ENCODE data around the gene SNX4. TPM values are rescaled to one million over a fixed set of nuclear protein-coding genes. Genes with fewer than 3 reads are reported as not detected.
A peak's percentile ranks its signal among the peaks of the same experiment; 100 is the strongest.

Gene SNX4
- total RNA-seq, 1 experiment from 2014 or later, result 17.6 TPM

DNA sequence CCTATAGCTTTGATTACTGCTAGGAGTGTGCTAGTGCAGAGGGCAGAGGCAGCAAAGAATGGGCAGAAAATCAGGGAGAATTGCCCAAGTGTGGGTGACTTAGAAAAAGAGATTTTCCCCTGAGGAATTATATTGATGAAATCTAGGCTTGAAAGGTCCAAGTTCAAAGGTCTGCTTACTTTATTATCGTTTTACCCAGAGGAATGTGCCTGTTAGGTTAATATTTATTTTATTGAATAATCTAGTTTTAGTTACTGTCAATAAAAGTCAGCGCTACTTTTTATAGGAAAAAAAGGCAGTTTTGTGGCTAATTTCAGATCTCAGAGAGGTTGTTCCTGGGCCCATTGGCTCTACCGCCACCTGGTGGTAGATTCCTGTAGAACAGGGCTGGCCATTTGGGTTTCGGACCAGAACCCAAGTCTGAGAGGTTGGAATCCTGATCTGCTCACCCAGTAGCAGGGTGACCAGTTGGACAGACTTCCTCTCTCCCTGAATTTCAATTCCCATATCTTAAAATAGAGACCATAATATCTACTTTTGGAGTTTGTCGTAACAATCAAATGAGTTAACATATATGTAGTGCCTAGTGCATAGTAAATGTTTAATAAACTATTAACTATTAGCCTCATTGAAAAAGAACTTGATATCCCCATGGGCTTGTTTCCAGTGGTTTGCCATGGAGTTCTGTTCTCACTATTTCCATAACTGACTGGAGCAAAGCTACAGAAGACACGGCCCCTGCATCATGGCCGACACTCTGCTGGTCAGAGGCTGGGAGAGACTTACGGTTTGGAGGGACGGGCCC lies 82.2 kb downstream of the SNX4 start:
- no TSS peak for BruUV-seq (replicated peaks)
- no peaks in the 10 kb centered on the region for H3K9me2 ChIP-seq (replicated peaks; ENCODE audit: low read length)
- H4K20me1 ChIP-seq (ENCODE audit: low read length), result no peaks in the 10 kb centered on the region
- no peaks in the 10 kb centered on the region for H3K36me3 ChIP-seq (ENCODE audit: low read depth, low read length)
- ChIA-PET POLR2A (ENCODE audit: unreplicated experiment) (no interaction called here), CTCF (no interaction called here)
- H3K4me2 ChIP-seq (ENCODE audit: low read length), result no peak overlapping the region
- H3K27me3 ChIP-seq (ENCODE audit: low read length), result no peaks in the 10 kb centered on the region
- no peak overlapping the region for H2AFZ ChIP-seq (ENCODE audit: low read length)
- H3K9me3 ChIP-seq (ENCODE audit: low read length), result no peaks in the 10 kb centered on the region
- intact Hi-C loops (cut with micrococcal nuclease), result loop anchor here (1.0 to 10.0 kb wide), 4 partner anchors 288 to 513 kb away; partner anchors contain the start of gene HEG1
- no peaks in the 10 kb centered on the region for H3F3A ChIP-seq (ENCODE audit: low read length, unreplicated experiment)
- DNase-seq (peak; percentile 61), ATAC-seq (peak; percentile 27; the same call in 1 of the 2 replicates)
- H3K4me3 ChIP-seq (ENCODE audit: low read length), result no peak overlapping the region
- no peak overlapping the region for H3K9ac ChIP-seq (ENCODE audit: low read length)
- TF ChIP-seq EZH2phosphoT487 (IDR thresholded peaks at IDR 0.05; ENCODE audit: borderline replicate concordance, low read length) (no peak), CTCF (conservative IDR thresholded peaks at IDR 0.05; ENCODE audit: low read depth, low read length) (peak; percentile 89)
- H3K4me1 ChIP-seq (ENCODE audit: insufficient read depth, low read length), result peaks cover 14% of the 10 kb centered on the region
- H3K27ac ChIP-seq (ENCODE audit: low read length), result no peak overlapping the region
- no peaks in the 10 kb centered on the region for H3K79me2 ChIP-seq (ENCODE audit: low read length)

GRCh38 chr3:125436921-125437320 lies 83.1 kb downstream of the SNX4 start:
- no peak for ATAC-seq
- Histone ChIP-seq H3K79me2 (ENCODE audit: low read length) (no peaks in the 10 kb centered on the region), H3K4me1 (ENCODE audit: insufficient read depth, low read length) (peaks cover 20% of the 10 kb centered on the region), H4K20me1 (ENCODE audit: low read length) (no peaks in the 10 kb centered on the region), H3K27ac (ENCODE audit: low read length) (no peak overlapping the region), H3K9ac (ENCODE audit: low read length) (no peak overlapping the region), H3K4me2 (ENCODE audit: low read length) (no peak overlapping the region), H3F3A (ENCODE audit: low read length, unreplicated experiment) (no peaks in the 10 kb centered on the region), H3K9me2 (replicated peaks; ENCODE audit: low read length) (no peaks in the 10 kb centered on the region), H3K27me3 (ENCODE audit: low read length) (no peaks in the 10 kb centered on the region), H3K4me3 (ENCODE audit: low read length) (no peak overlapping the region), H2AFZ (ENCODE audit: low read length) (no peak overlapping the region), H3K9me3 (ENCODE audit: low read length) (no peaks in the 10 kb centered on the region), H3K36me3 (ENCODE audit: low read depth, low read length) (no peaks in the 10 kb centered on the region)
- intact Hi-C loops (cut with micrococcal nuclease), result loop anchor here (1.0 to 10.0 kb wide), 3 partner anchors 287 to 512 kb away; partner anchors contain the start of gene HEG1
- ChIA-PET CTCF (no interaction called here), POLR2A (ENCODE audit: unreplicated experiment) (no interaction called here)
- DNase-seq, result no peak
- TF ChIP-seq EZH2phosphoT487 (IDR thresholded peaks at IDR 0.05; ENCODE audit: borderline replicate concordance, low read length), result no peak
- no peak for TF ChIP-seq CTCF (conservative IDR thresholded peaks at IDR 0.05; ENCODE audit: low read depth, low read length)
- no peak for TF ChIP-seq EZH2 (IDR thresholded peaks at IDR 0.05; ENCODE audit: low read length, unreplicated experiment)
- BruUV-seq (replicated peaks), result no TSS peak

GRCh38 chr3:125435231-125435630 lies 84.8 kb downstream of the SNX4 start:
- DNase-seq, result no peak
- Histone ChIP-seq H3K27ac (ENCODE audit: low read length) (no peak overlapping the region), H3K79me2 (ENCODE audit: low read length) (no peaks in the 10 kb centered on the region), H2AFZ (ENCODE audit: low read length) (no peak overlapping the region), H3K27me3 (ENCODE audit: low read length) (no peaks in the 10 kb centered on the region), H3K36me3 (ENCODE audit: low read depth, low read length) (no peaks in the 10 kb centered on the region), H4K20me1 (ENCODE audit: low read length) (no peaks in the 10 kb centered on the region), H3F3A (ENCODE audit: low read length, unreplicated experiment) (no peaks in the 10 kb centered on the region), H3K9ac (ENCODE audit: low read length) (no peak overlapping the region), H3K9me3 (ENCODE audit: low read length) (no peaks in the 10 kb centered on the region), H3K4me2 (ENCODE audit: low read length) (no peak overlapping the region), H3K4me1 (ENCODE audit: insufficient read depth, low read length) (peaks cover 26% of the 10 kb centered on the region), H3K9me2 (replicated peaks; ENCODE audit: low read length) (no peaks in the 10 kb centered on the region), H3K4me3 (ENCODE audit: low read length) (no peak overlapping the region)
- TF ChIP-seq EZH2phosphoT487 (IDR thresholded peaks at IDR 0.05; ENCODE audit: borderline replicate concordance, low read length) (no peak), EZH2 (IDR thresholded peaks at IDR 0.05; ENCODE audit: low read length, unreplicated experiment) (no peak), CTCF (conservative IDR thresholded peaks at IDR 0.05; ENCODE audit: low read depth, low read length) (no peak)
- ATAC-seq, result no peak
- BruUV-seq (replicated peaks), result no TSS peak
- POLR2A ChIA-PET (ENCODE audit: unreplicated experiment), result interaction anchor here (0.6 kb wide), 1 partner anchor 163 kb away, joined by 3 read pairs; no protein-coding TSS in a partner anchor
- intact Hi-C loops (cut with micrococcal nuclease), result loop anchor here (10.0 kb wide), 2 partner anchors 380 to 510 kb away; partner anchors contain the start of gene HEG1
- CTCF ChIA-PET, result interaction anchor here (0.7 kb wide), 1 partner anchor 401 kb away, joined by 3 read pairs; no protein-coding TSS in a partner anchor
